HL-60 (cell line): ENCODE measurements around the gene FBXO17.

Experiments
- DNase-seq, 2 experiments: peaks; one replicate each; pipeline ENCODE4 v3.0.0-alpha.2; 2010 to 2020; ENCODE audit warnings: low read depth in 1 of 2, low spot score in 1 of 2
- H3K27ac ChIP-seq: fragments of 250-450 bp; sonication (Bioruptor Pico); replicated peaks from 2 replicates; pipeline ENCODE4 v1.5.1; 2020; ENCODE audit warnings: mild to moderate bottlenecking, moderate library complexity
- H3K27me3 ChIP-seq: fragments of 250-450 bp; sonication (Bioruptor Pico); 2 replicates; pipeline ENCODE4 v1.5.1; 2021; ENCODE audit warnings: mild to moderate bottlenecking, moderate library complexity; ENCODE audit not compliant: insufficient read depth, poor library complexity, severe bottlenecking
- H3K4me3 ChIP-seq: replicated peaks from 2 replicates; pipeline ENCODE4 v1.5.1; 2011; ENCODE audit warnings: mild to moderate bottlenecking, control low read depth, low read length; ENCODE audit not compliant: insufficient read depth
- CTCF ChIP-seq: IDR thresholded peaks from one replicate; pipeline ENCODE4 v1.5.1; 2011; ENCODE audit warnings: low read length, control low read depth, inconsistent platforms; ENCODE audit not compliant: insufficient read depth
- GABPA ChIP-seq: IDR thresholded peaks from 2 replicates; pipeline ENCODE4 v1.6.1; 2012; ENCODE audit warnings: low read depth
- POLR2AphosphoS5 ChIP-seq: IDR thresholded peaks from 2 replicates; pipeline ENCODE4 v1.6.1; 2012; ENCODE audit warnings: low read depth
- REST ChIP-seq: IDR thresholded peaks from 2 replicates; pipeline ENCODE4 v1.6.1; 2012; ENCODE audit warnings: low read depth; ENCODE audit not compliant: insufficient replicate concordance
- SPI1 ChIP-seq: IDR thresholded peaks from 2 replicates; pipeline ENCODE4 v1.6.1; 2012; ENCODE audit warnings: low read depth, mild to moderate bottlenecking, borderline replicate concordance

The FBXO17 gene

GRCh38 chr19:39017646-39018045 lies 42.1 kb upstream of the FBXO17 start:
- Histone ChIP-seq H3K27ac (no peak overlapping the region), H3K27me3 (no peaks in the 10 kb centered on the region), H3K4me3 (no peak overlapping the region)
- TF ChIP-seq CTCF (no peak), REST (no peak), GABPA (no peak), POLR2AphosphoS5 (no peak), SPI1 (no peak)
- DNase-seq: no peak

GRCh38 chr19:39017026-39017425 lies 41.5 kb upstream of the FBXO17 start:
- H3K27ac ChIP-seq: no peak overlapping the region
- H3K27me3 ChIP-seq: no peaks in the 10 kb centered on the region
- DNase-seq: no peak
- TF ChIP-seq REST: no peak
- TF ChIP-seq SPI1: no peak
- TF ChIP-seq CTCF: no peak
- no peak for TF ChIP-seq POLR2AphosphoS5
- no peak for TF ChIP-seq GABPA
- no peak overlapping the region for H3K4me3 ChIP-seq

GRCh38 chr19:39014037-39014436 lies 38.5 kb upstream of the FBXO17 start:
- DNase-seq: no peak
- no peak overlapping the region for H3K27ac ChIP-seq
- H3K27me3 ChIP-seq: no peaks in the 10 kb centered on the region
- no peak overlapping the region for H3K4me3 ChIP-seq
- TF ChIP-seq CTCF (no peak), GABPA (no peak), REST (no peak), SPI1 (no peak), POLR2AphosphoS5 (no peak)
